Endothelial cell of hepatic sinusoid (primary cell): ENCODE measurements around the gene GAPDHS.

Experiments used
- in situ Hi-C: cut with HindIII; loops from 2 replicates; pipeline ENCODE4 v1.10.0; 2017; ENCODE audit warnings: low sequenced_read_pairs

GAPDHS gene

GRCh38 chr19:35555301-35556005 lies 22.2 kb downstream of the GAPDHS start:
- in situ Hi-C loops = loop anchor here (5.0 kb wide), 1 partner anchor 52 kb away; no protein-coding TSS in a partner anchor

GRCh38 chr19:35556025-35556590 lies 22.9 kb downstream of the GAPDHS start:
- in situ Hi-C loops = loop anchor here (5.0 kb wide), 1 partner anchor 51 kb away; no protein-coding TSS in a partner anchor

GRCh38 chr19:35556846-35557538 lies 23.7 kb downstream of the GAPDHS start:
- in situ Hi-C loops = loop anchor here (5.0 kb wide), 1 partner anchor 50 kb away; no protein-coding TSS in a partner anchor

- in situ Hi-C loops = loop anchor here (5.0 kb wide), 1 partner anchor 50 kb away; no protein-coding TSS in a partner anchor
Measured at GRCh38 chr19:35557539-35558399, 24.5 kb downstream of the GAPDHS start.

GRCh38 chr19:35558400-35559280 lies 25.4 kb downstream of the GAPDHS start:
- in situ Hi-C loops = loop anchor here (5.0 kb wide), 1 partner anchor 49 kb away; no protein-coding TSS in a partner anchor

- in situ Hi-C loops = loop anchor here (5.0 kb wide), 1 partner anchor 48 kb away; no protein-coding TSS in a partner anchor
Measured at GRCh38 chr19:35559281-35559659, 26.0 kb downstream of the GAPDHS start.

GRCh38 chr19:35559781-35560180 lies 26.5 kb downstream of the GAPDHS start:
- in situ Hi-C loops = loop anchor here (5.0 kb wide), 1 partner anchor 48 kb away; no protein-coding TSS in a partner anchor

- in situ Hi-C loops = no loop called here
Measured at GRCh38 chr19:35560271-35560670, 27.0 kb downstream of the GAPDHS start.

GRCh38 chr19:35560677-35561076 lies 27.4 kb downstream of the GAPDHS start:
- in situ Hi-C loops = no loop called here

GRCh38 chr19:35561436-35561835 lies 28.2 kb downstream of the GAPDHS start:
- in situ Hi-C loops = no loop called here

- in situ Hi-C loops = no loop called here
Measured at GRCh38 chr19:35562336-35562735, 29.1 kb downstream of the GAPDHS start.

GRCh38 chr19:35562776-35563175 lies 29.5 kb downstream of the GAPDHS start:
- in situ Hi-C loops = no loop called here

- in situ Hi-C loops = no loop called here
Measured at GRCh38 chr19:35563207-35563829, 30.1 kb downstream of the GAPDHS start, which contains the start of gene ATP4A. Gene ATP4A, minus strand, starts transcription at chr19:35563658. Its CDS starts 29 bp downstream, at chr19:35563629.

GRCh38 chr19:35565016-35565856 lies 32.0 kb downstream of the GAPDHS start:
- in situ Hi-C loops = no loop called here

- in situ Hi-C loops = no loop called here
Measured at GRCh38 chr19:35566738-35567137, 33.5 kb downstream of the GAPDHS start.

GRCh38 chr19:35569281-35569781 lies 36.1 kb downstream of the GAPDHS start:
- in situ Hi-C loops = no loop called here

GRCh38 chr19:35571406-35571965 lies 38.2 kb downstream of the GAPDHS start:
- in situ Hi-C loops = no loop called here

GRCh38 chr19:35577918-35578317 lies 44.7 kb downstream of the GAPDHS start:
- in situ Hi-C loops = no loop called here
